ENCODE measurements around the gene UBN1.

Gene UBN1

DNA sequence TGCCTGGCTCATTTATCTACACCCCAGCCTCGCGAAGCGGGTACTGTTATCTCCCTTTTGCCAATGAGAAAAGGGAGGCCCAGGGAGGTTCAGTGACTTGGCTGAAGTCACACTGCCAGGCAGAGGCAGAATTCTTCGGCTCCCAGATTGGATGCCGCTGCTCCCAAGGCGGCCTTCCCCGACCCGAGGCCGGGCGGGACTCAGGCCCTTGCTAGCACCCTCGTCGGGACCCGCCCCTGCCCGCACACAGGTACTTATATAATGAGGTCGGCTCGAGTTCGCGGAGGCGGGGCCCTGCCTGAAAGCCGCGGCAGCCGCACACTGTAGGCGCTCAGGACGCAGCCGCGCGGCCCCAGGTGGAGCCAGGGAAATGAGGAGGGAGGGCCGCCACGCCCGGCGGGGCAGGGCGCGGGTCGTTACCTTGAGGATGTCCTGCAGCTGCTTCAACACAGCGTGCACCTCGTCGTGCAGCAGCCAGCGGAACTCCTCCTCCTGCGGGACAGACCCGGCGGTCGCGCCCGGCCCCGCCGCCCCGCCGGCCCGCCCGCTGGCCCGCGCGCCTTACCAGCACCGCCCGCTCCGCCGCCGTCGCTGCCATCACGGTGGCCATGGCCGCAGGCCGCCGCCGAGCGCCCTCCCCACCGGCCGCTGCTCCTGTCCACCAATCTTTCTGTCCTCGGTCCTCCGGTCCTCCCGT, 45.2 kb upstream of the UBN1 start, which contains the start of gene ROGDI:
Gene ROGDI (minus strand): TSS at position 672 of the 697 bp plus-strand sequence. CDS start 62 bp downstream, at position 610.
- peak within 1 kb of the TSS; percentile 81 for H3K4me3 ChIP-seq (ENCODE audit: low read depth, low read length)
- TF ChIP-seq, protein P1, sequence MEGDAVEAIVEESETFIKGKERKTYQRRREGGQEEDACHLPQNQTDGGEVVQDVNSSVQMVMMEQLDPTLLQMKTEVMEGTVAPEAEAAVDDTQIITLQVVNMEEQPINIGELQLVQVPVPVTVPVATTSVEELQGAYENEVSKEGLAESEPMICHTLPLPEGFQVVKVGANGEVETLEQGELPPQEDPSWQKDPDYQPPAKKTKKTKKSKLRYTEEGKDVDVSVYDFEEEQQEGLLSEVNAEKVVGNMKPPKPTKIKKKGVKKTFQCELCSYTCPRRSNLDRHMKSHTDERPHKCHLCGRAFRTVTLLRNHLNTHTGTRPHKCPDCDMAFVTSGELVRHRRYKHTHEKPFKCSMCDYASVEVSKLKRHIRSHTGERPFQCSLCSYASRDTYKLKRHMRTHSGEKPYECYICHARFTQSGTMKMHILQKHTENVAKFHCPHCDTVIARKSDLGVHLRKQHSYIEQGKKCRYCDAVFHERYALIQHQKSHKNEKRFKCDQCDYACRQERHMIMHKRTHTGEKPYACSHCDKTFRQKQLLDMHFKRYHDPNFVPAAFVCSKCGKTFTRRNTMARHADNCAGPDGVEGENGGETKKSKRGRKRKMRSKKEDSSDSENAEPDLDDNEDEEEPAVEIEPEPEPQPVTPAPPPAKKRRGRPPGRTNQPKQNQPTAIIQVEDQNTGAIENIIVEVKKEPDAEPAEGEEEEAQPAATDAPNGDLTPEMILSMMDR (conservative IDR thresholded peaks at IDR 0.05; ENCODE audit: low read depth, low read length), result no peak
- DNase-seq (ENCODE audit: low read depth), result peak; percentile 35

DNA sequence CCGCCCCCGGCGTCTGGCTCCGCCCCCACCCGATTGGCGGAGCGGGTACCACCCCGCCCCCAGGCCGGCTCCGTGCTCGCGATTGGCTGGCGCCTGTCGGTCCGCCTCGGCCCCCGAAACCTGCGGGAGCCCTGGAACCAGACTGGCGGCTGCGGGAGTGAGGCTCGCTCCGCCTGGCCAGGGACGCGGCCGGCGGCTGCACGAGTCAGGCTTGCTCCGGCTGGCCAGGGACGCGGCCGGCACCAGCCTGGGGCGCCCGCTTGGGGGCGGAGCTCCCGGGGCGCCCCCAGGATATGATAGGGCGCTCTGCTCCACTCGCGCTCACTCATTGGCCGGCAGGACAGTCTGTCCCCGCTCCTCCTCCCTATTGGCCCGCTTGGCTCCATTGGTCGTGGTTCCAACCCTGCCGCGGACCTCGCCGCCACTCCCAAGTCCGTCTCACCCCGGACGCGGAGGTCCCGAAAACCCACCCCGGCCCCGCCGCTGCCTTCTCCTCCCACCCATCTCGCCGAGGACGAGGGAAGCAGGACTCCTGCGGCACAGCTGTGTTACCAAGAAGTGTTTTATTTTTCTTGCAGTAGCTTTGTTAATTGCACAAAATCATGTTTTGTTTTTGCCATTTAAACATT, 44.5 kb upstream of the UBN1 start:
- DNase-seq (ENCODE audit: low read depth), result peak; percentile 94

DNA sequence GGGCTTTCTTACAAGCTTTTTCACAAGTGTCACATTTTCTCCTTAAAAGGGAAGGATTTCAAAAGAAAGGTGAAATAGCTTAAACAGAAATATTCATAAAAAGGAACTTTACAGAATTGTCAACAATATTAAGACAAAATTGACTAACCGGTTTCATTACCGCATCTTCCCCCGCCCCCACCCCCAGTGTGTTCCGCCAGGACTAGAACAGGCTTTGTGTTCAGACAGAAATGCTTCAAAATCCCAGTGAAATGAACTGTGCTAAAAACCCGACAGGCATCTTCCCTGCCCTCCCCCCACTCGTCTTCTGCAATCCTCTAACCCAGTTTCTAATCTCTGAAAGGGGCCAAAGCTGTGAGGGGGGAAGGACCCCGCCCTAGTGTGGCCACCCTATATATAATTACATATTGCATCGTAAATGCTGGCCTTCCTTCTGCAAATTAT, 43.9 kb upstream of the UBN1 start:
- DNase-seq (ENCODE audit: low read depth), result no peak
- TF ChIP-seq, protein P1 (conservative IDR thresholded peaks at IDR 0.05; ENCODE audit: low read depth, low read length), result no peak
- H3K4me3 ChIP-seq (ENCODE audit: low read depth, low read length), result no peak overlapping the region

More for the DNA sequence above, 44.5 kb upstream of the UBN1 start:
- peak overlapping the region; percentile 81 for H3K4me3 ChIP-seq (ENCODE audit: low read depth, low read length)
- TF ChIP-seq, protein P1 (conservative IDR thresholded peaks at IDR 0.05; ENCODE audit: low read depth, low read length), result no peak

DNA sequence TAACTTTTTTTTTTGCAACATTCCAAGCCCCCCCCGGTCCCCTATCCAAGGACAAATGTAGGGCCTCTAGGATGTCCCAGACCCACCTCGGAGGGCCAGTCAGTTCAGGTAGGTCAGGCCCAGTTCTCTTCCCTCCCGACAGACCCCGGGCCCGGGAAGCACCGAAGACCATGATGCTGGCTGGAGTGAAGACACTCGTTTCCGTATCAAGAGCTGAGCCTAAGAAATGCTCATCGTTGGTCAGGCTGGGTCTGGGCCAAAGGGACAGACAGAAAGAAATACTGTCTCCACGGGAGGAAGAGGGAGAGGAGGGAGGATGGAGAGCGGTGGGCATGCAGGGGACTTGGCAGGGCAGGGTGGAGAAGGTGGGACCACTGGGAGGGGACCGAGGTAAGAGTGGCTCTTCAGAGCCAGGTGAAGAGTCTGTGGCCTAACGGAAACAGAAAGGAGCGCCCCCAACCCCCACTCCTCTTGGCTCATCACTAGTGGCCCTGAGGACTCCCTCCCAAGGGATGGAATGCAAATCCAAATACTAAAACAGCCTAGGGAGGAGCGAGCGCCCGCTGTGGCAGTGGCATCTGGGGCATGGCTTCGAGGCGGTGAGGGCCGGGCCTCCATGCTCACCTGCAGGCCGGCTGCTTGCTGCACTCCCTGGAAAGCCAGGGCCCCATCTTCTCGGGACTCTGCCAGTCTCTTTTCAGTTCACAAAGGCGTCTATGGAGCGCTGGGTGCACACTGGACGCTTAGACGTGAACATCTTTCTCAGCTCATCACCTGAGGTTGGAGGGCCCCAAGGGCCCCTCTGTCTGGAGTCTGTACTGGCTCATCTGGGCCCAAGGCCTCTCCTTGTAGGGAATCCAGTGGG, 43.2 kb upstream of the UBN1 start:
- DNase-seq (ENCODE audit: low read depth), result no peak
- no peak overlapping the region for H3K4me3 ChIP-seq (ENCODE audit: low read depth, low read length)
- TF ChIP-seq, protein P1 (conservative IDR thresholded peaks at IDR 0.05; ENCODE audit: low read depth, low read length), result no peak

DNA sequence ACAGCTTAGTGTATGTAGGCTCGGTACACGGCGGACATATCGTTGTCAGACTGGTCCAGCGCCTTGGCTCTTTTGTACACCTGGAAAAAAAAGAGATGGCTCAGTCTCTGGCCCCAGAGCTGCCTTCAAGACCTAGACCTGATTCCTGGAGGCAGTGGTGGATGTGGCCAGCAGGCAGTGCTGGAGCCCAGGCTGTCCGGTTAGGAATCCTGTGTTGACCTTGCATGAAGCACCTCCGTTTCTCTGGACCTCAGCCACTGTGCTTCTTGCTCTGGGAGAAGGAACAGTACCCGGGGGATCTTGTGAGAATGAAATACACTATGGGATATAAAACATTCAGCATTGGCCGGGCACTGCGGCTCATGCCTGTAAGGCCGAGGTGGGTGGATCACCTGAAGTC, 42.0 kb upstream of the UBN1 start:
- no peak for DNase-seq (ENCODE audit: low read depth)
- H3K4me3 ChIP-seq (ENCODE audit: low read depth, low read length), result no peak overlapping the region
- TF ChIP-seq, protein P1 (conservative IDR thresholded peaks at IDR 0.05; ENCODE audit: low read depth, low read length), result peak; percentile 3

DNA sequence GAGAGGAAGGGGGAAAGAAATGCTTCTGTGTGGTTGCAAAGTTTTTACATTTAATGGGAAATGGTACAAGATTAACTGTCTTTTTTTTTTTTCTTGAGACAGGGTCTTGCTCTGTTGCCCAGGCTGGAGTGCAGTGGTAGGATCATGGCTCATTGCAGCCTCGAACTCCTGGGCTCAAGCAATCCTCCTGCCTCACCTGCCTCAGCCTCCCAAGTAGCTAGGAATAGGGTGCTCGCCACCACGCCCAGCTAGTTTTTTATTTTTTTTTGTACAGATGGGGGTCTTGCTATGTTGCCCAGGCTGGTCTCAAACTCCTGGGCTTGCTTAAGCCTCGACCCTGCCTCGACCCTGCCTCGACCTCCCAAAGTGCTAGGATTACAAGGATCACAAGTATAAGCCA, 41.0 kb upstream of the UBN1 start:
- H3K4me3 ChIP-seq (ENCODE audit: low read depth, low read length), result no peak overlapping the region
- no peak for DNase-seq (ENCODE audit: low read depth)
- TF ChIP-seq, protein P1 (conservative IDR thresholded peaks at IDR 0.05; ENCODE audit: low read depth, low read length), result no peak

Measured in choroid plexus epithelial cell (primary cell).